A673 (cell line): ENCODE measurements around the gene TOR1B. TPM values are rescaled to one million over a fixed set of nuclear protein-coding genes. Genes with fewer than 3 reads are reported as not detected.

ENCODE experiments used
- BruUV-seq: library from RNA; stranded (reverse); fragments of 400-500 nt; replicated peaks from 2 replicates; lab custom pipeline; 2021; lab: Mats Ljungman, UMichigan
- CTCF ChIA-PET: fragments of 300-600 bp; sonication (Branson Sonifier 250); formaldehyde crosslinking; loops from one replicate; lab custom pipeline; 2022; ENCODE audit warnings: antibody characterized with exemption; lab: Charles Lee
- POLR2A ChIA-PET: fragments of 300-600 bp; sonication (Branson Sonifier 250); formaldehyde crosslinking; loops from one replicate; lab custom pipeline; 2022; ENCODE audit warnings: antibody characterized with exemption; ENCODE audit not compliant: low non-redundant PET; lab: Charles Lee
- DNase-seq: peaks from one replicate; pipeline ENCODE4 v3.0.0-alpha.2; 2015; ENCODE audit warnings: low spot score
- H3K27ac ChIP-seq: fragments of 200-600 bp; sonication (generic); 2 replicates; pipeline ENCODE4 v1.5.1; 2016; ENCODE audit warnings: mixed run types, low read depth, mild to moderate bottlenecking, mixed read lengths, antibody characterized with exemption, low read length; ENCODE audit not compliant: poor library complexity, severe bottlenecking
- H3K27me3 ChIP-seq: fragments of 200-600 bp; sonication (generic); replicated peaks from 2 replicates; pipeline ENCODE4 v1.6.1; 2017; ENCODE audit warnings: mixed run types, low read depth, mild to moderate bottlenecking, mixed read lengths, antibody characterized with exemption, low read length; ENCODE audit not compliant: insufficient read depth, poor library complexity
- H3K36me3 ChIP-seq: fragments of 200-600 bp; sonication (generic); 2 replicates; pipeline ENCODE4 v1.6.1; 2016; ENCODE audit warnings: mixed run types, mild to moderate bottlenecking, mixed read lengths, antibody characterized with exemption, low read length; ENCODE audit not compliant: insufficient read depth, poor library complexity, severe bottlenecking
- H3K4me1 ChIP-seq: fragments of 200-600 bp; sonication (generic); 2 replicates; pipeline ENCODE4 v1.6.1; 2017; ENCODE audit warnings: mixed run types, mild to moderate bottlenecking, mixed read lengths, antibody characterized with exemption, low read length; ENCODE audit not compliant: insufficient read depth, poor library complexity, severe bottlenecking
- H3K4me3 ChIP-seq: fragments of 200-600 bp; sonication (generic); 2 replicates; pipeline ENCODE4 v1.5.1; 2016; ENCODE audit warnings: low read depth, mixed run types, mild to moderate bottlenecking, mixed read lengths, low read length; ENCODE audit not compliant: poor library complexity, severe bottlenecking
- H3K9me3 ChIP-seq: fragments of 200-600 bp; sonication (generic); 2 replicates; pipeline ENCODE4 v1.6.1; 2016; ENCODE audit warnings: mixed run types, low read depth, mild to moderate bottlenecking, mixed read lengths, antibody characterized with exemption, low read length; ENCODE audit not compliant: poor library complexity, severe bottlenecking
- EZH2 ChIP-seq: fragments of 200-600 bp; sonication (generic); IDR thresholded peaks from 2 replicates; pipeline ENCODE4 v1.6.1; 2017; ENCODE audit warnings: borderline replicate concordance, low read depth, mild to moderate bottlenecking, mixed read lengths, antibody characterized with exemption, low read length; ENCODE audit not compliant: poor library complexity, severe bottlenecking
- intact Hi-C: fragments of 100-400 bp; cut with micrococcal nuclease; formaldehyde crosslinking; loops from one replicate; pipeline ENCODE4 v1.10.0; 2022; ENCODE audit not compliant: unreplicated experiment
- total RNA-seq: library from RNA; stranded (reverse); gene quantifications from 2 replicates; pipeline ENCODE4 v1.2.3, GENCODE V29; 2021
- TF ChIP-seq, protein P1 (sequence below): fragments of 300-800, 200-600 bp; sonication (generic); conservative IDR thresholded peaks from 2 replicates; pipeline ENCODE4 v1.5.1; 2017; ENCODE audit warnings: low read depth, mild to moderate bottlenecking, antibody characterized with exemption, low read length, moderate library complexity, mixed read lengths

Gene TOR1B
- total RNA-seq, 1 experiment from 2014 or later: 47.6 TPM

DNA sequence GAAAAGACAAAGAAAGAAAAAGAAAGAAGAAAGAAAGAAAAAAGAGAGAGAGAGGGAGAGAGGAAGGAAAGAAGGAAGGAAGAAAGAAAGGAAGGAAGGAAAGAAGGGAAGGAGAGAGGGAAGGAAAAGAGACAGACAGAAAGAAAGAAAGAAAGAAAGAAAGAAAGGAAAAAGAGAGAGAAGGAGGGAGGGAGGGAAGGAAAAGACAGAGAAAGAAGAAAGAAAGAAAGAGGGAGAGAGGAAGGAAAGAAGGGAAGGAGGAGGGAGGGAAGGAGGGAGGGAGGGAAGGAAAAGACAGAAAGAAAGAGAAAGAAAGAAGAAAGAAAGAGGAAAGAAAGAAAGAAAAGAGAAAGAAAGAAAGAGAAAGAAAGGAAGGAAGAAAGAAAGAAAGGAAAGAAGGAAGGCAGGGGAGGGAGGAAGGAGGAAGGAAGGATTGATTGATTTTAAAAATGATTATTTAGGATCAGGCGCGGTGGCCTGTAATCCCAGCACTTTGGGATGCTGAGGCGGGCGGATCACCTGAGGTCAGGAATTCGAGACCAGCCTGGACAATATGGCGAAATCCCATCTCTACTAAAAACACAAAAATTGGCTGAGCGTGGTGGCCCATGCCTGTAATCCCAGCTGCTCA lies 23.3 kb upstream of the TOR1B start:
- ChIA-PET POLR2A (no interaction called here), CTCF (interaction anchor here (0.6 kb wide), 1 partner anchor 12 kb away, joined by 4 read pairs; no protein-coding TSS in a partner anchor)
- DNase-seq: no peak
- Histone ChIP-seq H3K27ac (no peak overlapping the region), H3K4me1 (no peaks in the 10 kb centered on the region), H3K27me3 (no peaks in the 10 kb centered on the region), H3K36me3 (no peaks in the 10 kb centered on the region), H3K4me3 (no peak overlapping the region), H3K9me3 (no peaks in the 10 kb centered on the region)
- TF ChIP-seq, protein P1, sequence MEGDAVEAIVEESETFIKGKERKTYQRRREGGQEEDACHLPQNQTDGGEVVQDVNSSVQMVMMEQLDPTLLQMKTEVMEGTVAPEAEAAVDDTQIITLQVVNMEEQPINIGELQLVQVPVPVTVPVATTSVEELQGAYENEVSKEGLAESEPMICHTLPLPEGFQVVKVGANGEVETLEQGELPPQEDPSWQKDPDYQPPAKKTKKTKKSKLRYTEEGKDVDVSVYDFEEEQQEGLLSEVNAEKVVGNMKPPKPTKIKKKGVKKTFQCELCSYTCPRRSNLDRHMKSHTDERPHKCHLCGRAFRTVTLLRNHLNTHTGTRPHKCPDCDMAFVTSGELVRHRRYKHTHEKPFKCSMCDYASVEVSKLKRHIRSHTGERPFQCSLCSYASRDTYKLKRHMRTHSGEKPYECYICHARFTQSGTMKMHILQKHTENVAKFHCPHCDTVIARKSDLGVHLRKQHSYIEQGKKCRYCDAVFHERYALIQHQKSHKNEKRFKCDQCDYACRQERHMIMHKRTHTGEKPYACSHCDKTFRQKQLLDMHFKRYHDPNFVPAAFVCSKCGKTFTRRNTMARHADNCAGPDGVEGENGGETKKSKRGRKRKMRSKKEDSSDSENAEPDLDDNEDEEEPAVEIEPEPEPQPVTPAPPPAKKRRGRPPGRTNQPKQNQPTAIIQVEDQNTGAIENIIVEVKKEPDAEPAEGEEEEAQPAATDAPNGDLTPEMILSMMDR: no peak
- no peak for TF ChIP-seq EZH2
- intact Hi-C loops: loop anchor here (5.0 kb wide), 1 partner anchor 137 kb away; the partner anchor contains the start of gene ASB6
- no TSS peak for BruUV-seq

DNA sequence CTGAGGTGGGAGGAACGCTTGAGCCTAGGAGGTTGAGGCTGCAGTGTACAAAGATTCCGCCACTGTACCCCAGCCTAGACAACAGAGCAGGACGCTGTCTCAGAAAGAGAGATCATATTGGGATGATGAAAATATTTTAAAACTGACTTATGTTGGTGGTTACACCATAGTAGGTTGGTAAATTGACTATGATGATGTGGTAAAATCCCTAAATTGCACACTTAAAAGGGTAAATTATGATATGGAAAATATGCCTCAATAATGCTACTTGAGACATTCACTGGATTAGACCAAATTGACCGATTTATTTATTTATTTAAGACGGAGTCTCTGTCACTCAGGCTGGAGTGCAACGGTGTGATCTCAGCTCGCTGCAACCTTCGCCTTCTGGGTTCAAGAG lies 21.9 kb upstream of the TOR1B start:
- Histone ChIP-seq H3K9me3 (no peaks in the 10 kb centered on the region), H3K27me3 (no peaks in the 10 kb centered on the region), H3K36me3 (no peaks in the 10 kb centered on the region), H3K4me1 (no peaks in the 10 kb centered on the region), H3K4me3 (no peak overlapping the region), H3K27ac (no peak overlapping the region)
- no peak for TF ChIP-seq EZH2
- TF ChIP-seq, protein P1: no peak
- BruUV-seq: no TSS peak
- intact Hi-C loops: loop anchor here (5.0 kb wide), 1 partner anchor 139 kb away; the partner anchor contains the start of gene ASB6
- no peak for DNase-seq
- CTCF ChIA-PET: interaction anchor here (0.8 kb wide), 1 partner anchor 44 kb away, joined by 5 read pairs; no protein-coding TSS in a partner anchor
- POLR2A ChIA-PET: no interaction called here

DNA sequence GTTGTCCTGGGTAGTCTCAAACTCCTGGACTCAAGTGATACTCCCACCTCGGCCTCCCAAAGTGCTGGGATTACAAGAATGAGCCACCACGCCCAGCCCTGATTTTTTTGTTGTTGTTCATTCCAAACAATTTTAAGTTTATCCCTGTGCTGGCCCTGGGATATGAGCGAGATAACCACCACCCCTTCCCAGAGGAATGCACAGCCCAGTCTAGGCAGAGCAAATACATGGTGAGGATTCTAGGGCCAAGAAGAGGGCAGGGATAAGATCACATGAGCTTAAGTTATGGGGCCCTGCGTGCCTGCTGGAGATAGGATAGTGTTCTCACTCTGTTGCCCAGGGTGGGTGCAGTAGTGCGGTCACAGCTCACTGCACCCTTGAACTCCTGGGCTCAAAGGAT lies 21.0 kb upstream of the TOR1B start:
- CTCF ChIA-PET: interaction anchor here (0.6 to 1.0 kb wide), 2 partner anchors 44 to 601 kb away, joined by 4 to 9 read pairs; no protein-coding TSS in a partner anchor
- BruUV-seq: no TSS peak

More for the DNA sequence above, 21.0 kb upstream of the TOR1B start:
- Histone ChIP-seq H3K36me3 (no peaks in the 10 kb centered on the region), H3K4me3 (no peak overlapping the region), H3K9me3 (no peaks in the 10 kb centered on the region), H3K27ac (no peak overlapping the region), H3K4me1 (no peaks in the 10 kb centered on the region), H3K27me3 (no peaks in the 10 kb centered on the region)
- POLR2A ChIA-PET: no interaction called here
- no peak for DNase-seq
- intact Hi-C loops: loop anchor here (5.0 kb wide), 1 partner anchor 140 kb away; the partner anchor contains the start of gene ASB6
- no peak for TF ChIP-seq EZH2
- TF ChIP-seq, protein P1: no peak
